GM21367 (cell line): ENCODE results near the gene ATP5MG.
A peak's percentile ranks its signal among the peaks of the same experiment; 100 is the strongest.
"Not testable (repeated sequence)": the region's sequence is repeated elsewhere in the genome, so short reads cannot be mapped to it uniquely, and the experiment has no call there.

ENCODE experiments used
- ATAC-seq: cut with Tn5 transposase; IDR thresholded peaks from one replicate; pipeline ENCODE4 v1.9.1; 2021; ENCODE audit not compliant: unreplicated experiment

The ATP5MG gene

GRCh38 chr11:118406599-118407166, 5.3 kb downstream of the ATP5MG start:
- no peak for ATAC-seq

- ATAC-seq, result no peak
These were observed 8.8 kb downstream of the ATP5MG start for GRCh38 chr11:118410055-118410745.

GRCh38 chr11:118411530-118411929, 10.1 kb downstream of the ATP5MG start:
- ATAC-seq, result no peak

DNA sequence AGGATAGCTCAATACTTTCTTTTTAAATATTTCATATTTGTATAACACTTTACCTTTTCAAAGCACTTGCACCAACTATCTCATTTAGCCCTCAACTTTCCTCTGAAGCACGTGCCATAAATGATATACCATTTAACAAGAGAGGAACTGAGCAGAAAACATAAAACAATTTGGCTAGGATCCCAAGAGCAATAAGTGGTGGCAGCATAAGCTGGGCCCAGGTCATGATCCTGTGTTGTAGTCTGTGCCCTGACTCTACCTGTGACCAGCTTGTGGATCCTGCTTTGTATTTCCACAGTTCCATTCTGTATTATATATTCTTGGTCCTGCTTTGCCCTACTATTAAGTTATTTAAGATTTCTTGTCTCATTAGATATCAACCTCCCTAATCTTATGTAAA, 11.5 kb downstream of the ATP5MG start:
- ATAC-seq, result no peak

DNA sequence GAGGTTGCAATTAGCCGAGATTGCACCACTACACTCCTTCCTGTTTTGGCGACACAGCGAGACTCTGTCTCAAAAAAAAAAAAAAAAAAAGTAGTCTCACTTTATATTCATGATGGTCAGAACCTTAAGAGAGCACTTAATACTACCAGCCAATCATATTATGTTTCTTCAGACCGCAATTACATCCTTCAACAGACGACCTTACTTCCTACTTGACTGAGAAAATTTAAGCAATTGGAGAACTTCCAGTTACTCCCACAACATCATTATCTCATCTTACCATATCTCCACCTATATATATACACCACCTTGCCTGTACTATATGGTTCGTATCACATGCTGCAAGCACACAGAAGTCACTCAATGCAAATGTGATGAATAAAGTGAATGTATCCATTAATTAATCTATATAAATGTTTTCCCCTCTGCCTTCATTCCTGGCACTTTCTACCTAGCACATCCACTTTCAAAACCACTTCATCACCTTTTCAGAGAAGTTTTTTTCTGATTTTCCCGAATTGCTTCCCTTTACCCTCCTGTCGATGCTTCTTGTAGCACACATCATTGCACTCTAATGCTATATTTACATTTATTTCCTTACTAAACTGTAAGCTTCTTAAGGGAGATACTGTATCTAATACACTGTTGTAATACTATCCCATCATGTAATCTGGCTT, 13.8 kb downstream of the ATP5MG start:
- no peak for ATAC-seq

DNA sequence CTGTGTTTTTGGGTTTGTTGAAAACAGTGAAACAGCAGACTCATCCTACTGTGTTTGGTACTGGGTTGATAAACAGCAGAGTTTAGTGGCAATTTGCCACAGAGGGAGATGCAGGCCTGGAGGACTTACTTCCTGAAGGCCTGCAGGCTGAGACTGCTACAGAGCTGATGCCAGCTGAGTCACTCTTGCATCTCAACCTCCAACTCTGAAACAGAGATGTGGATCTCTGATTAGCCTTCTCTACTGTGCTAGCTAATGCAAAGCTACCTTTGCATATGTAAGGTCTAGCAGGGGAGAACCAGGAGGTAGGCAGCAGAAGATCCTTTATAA, 14.3 kb downstream of the ATP5MG start:
- no peak for ATAC-seq

DNA sequence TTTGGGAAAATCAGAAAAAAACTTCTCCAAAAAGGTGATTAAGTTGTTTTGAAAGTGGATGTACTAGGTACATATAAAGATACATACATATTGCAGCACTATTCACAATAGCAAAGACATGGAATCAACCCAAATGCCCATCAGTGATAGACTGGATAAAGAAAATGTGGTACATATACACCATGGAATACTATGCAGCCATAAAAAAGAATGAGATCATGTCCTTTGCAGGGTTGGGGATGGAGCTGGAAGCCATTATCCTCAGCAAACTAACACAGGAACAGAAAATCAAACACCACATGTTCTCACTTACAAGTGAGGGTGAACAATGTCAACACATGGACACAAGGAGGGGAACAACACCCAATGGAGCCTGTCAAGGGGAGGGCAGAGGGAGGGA, 15.5 kb downstream of the ATP5MG start:
- ATAC-seq, result not testable (repeated sequence)

- ATAC-seq, result no peak
These were observed 16.4 kb downstream of the ATP5MG start for GRCh38 chr11:118417801-118418200.

GRCh38 chr11:118418766-118419165, 17.4 kb downstream of the ATP5MG start:
- ATAC-seq, result no peak

DNA sequence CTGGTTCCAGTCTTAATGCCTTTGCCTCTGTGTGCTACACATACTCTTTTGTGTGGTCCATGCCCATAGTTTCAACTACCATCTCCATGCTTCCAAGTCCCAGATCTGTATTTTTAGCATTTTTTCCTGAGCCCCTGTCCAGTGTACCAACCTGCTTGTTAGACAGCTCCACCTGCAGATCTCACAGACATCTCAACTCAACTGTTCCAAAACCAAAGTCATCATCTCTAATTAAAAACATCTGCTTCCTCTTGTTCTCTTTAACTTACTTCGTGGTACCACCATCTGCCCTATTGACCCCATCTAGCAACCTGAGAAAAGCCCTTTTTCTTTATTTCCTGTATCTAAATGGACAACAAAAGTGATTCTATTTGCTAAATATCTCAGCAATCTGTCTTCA, 26.3 kb downstream of the ATP5MG start:
- no peak for ATAC-seq

DNA sequence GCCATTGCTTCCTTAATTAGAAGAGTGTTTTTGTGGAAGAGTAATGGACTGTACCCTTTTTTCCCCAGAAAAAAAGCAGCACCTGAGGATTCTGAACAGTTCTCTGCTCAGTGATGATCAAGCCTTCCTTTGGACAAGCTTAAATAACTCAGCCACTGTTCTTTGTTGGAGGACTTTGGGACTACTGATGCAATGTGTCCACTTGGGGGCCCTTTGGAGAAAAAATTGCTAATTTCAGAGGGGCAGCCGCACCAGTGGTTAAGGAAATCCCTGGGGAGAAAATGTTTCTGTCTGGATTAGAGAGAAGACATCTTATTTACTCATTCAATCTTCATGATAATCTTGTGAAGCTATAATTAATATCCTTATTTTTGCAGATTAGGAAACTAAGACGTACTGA, 29.6 kb downstream of the ATP5MG start:
- no peak for ATAC-seq

- no peak for ATAC-seq
These were observed 32.7 kb downstream of the ATP5MG start for GRCh38 chr11:118434123-118434552.

DNA sequence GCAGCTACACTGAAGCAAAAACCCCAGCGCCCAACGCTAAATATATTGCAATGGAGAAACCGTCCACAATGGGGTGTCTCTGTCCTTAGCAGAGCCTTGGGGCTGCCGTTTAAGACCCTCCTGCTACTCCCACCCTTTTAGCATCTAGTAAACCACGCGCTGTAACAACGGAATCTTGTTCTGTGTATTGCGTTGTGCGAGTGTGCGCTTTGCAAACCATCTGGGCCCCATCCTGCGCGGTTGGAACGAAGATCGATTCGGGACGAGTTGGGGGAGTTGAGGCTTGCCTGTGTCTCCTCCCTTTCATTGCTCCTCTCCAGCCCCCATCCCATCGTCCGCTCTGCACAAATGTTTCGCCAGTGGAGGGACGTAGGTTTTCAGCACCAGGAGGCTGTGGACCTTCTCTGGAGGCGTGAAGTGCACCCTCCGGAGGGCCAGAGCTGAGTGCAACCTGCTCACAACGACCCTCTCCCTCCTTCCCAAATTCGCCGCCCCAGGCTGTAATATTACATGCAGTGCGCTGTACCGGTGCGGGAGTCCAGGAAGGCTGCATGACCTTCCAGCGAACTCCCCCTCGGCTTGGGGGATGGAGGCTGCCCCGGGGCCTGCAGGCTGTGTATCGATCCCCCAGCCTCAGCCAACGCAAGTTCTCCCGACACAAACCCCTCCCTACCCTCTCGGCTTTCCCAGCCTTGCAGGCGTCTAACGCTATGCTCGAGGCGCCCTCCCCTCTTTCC, 33.3 kb downstream of the ATP5MG start:
- no peak for ATAC-seq

GRCh38 chr11:118435290-118435892, 34.0 kb downstream of the ATP5MG start:
- ATAC-seq, result peak; percentile 11

- peak; percentile 48 for ATAC-seq
These were observed 34.7 kb downstream of the ATP5MG start, which contains the start of gene KMT2A for GRCh38 chr11:118435893-118436624. Gene KMT2A (plus strand): TSS chr11:118436492. CDS start chr11:118436513, 21 bp downstream.

GRCh38 chr11:118436639-118437207, 35.3 kb downstream of the ATP5MG start:
- peak; percentile 3 for ATAC-seq

GRCh38 chr11:118437208-118438125, 36.1 kb downstream of the ATP5MG start:
- no peak for ATAC-seq

DNA sequence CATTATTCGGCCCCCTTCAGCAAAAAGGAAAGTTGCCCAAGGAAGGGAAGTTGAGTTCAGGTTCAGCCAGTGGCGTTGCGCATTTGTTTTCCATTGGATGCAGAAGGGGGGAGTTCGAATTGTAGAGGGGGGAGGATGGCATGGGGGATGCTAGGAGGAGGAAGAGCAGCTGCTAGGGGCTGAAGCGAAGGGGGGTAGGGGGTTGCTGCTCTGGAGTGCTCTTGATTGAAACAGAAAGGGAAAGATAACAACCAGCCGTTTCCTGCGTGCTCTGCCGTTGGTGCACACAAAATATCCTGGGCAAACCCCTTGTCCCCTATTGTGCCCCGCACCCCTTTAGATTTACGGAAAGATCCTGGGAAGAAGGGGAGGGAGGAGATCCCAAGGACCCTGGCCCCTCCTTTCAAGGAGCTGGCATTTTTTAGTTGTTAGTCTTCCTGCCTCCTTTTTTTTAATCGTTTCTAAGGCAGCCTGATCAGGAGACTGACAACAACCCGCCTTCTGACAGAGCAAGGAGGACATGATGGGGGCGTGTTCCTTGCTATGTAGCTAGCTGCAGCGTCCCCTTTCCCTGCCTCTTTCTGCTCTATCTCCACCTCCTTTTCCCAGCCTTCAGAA, 37.0 kb downstream of the ATP5MG start:
- no peak for ATAC-seq

DNA sequence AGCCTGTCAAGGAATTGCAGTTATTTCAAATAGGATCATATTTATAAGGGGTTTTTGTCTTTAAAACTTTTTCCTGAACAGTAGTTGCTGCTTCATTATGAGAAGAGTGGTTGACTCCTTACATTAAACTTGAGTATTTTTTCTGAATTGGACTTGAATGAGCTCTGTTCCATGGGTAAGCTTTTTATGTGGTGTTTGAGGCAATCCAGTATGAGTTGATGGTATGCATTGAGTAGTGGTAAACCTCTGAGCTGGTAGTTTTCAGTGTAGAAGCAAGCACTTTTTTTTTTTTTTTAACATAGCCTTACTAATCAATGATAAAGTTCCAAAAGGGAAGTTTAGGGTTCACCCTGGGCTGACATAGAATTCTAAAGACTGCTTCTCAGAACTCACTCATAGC, 38.2 kb downstream of the ATP5MG start:
- no peak for ATAC-seq
